GM12875 (cell line): ENCODE results near the gene RAB6B.

ENCODE experiments used
- H3K4me3 ChIP-seq: one replicate; pipeline ENCODE4 v1.5.1; 2011; ENCODE audit warnings: low read depth, low read length, control low read depth
- CTCF ChIP-seq: IDR thresholded peaks from 2 replicates; pipeline ENCODE4 v1.5.1; 2011; ENCODE audit warnings: low read depth, mild to moderate bottlenecking, control low read depth, inconsistent platforms, low read length, moderate library complexity, borderline replicate concordance; ENCODE audit not compliant: insufficient read depth

The RAB6B gene

GRCh38 chr3:133776794-133777438 lies 118.8 kb downstream of the RAB6B start:
- H3K4me3 ChIP-seq: no peak overlapping the region
- no peak for TF ChIP-seq CTCF

- H3K4me3 ChIP-seq: no peak overlapping the region
- no peak for TF ChIP-seq CTCF
Measured at GRCh38 chr3:133775835-133776234, 119.8 kb downstream of the RAB6B start.

GRCh38 chr3:133775309-133775708 lies 120.4 kb downstream of the RAB6B start:
- TF ChIP-seq CTCF: no peak
- H3K4me3 ChIP-seq: no peak overlapping the region
